A549 (cell line): ENCODE measurements around the gene MBP. TPM values are rescaled to one million over a fixed set of nuclear protein-coding genes. Genes with fewer than 3 reads are reported as not detected.

ENCODE experiments used
- ATAC-seq, 2 experiments: fragments of 200-7000 bp in 1 of 2; fragments of >200 bp in 1 of 2; cut with Nextera tagmentation in 1 of 2; cut with Tn5 transposase in 1 of 2; 3 replicates each; pipeline versions ENCODE4 v1.8.0 to v1.9.1; 2018 to 2020; ENCODE audit warnings: mild to moderate bottlenecking in 1 of 2, moderate library complexity in 1 of 2
- CTCF ChIA-PET: fragments of 300-600 bp; sonication (Branson Sonifier 250); formaldehyde crosslinking; extraction: SDS; loops from one replicate; lab custom pipeline; 2021; ENCODE audit warnings: antibody characterized with exemption, inconsistent platforms; lab: Yijun Ruan, JAX
- POLR2A ChIA-PET: fragments of 350-600 bp; formaldehyde crosslinking; extraction: SDS; loops from one replicate; lab custom pipeline; 2021; ENCODE audit warnings: antibody characterized with exemption, inconsistent platforms; lab: Yijun Ruan, JAX
- DNase-seq, 2 experiments: peaks; one replicate each; pipeline versions ENCODE4 v3.0.0 to v3.0.0-alpha.2; 2011 to 2016; ENCODE audit warnings: low read depth in 1 of 2, low spot score in 1 of 2
- FAIRE-seq: peaks from 2 replicates; lab custom pipeline; 2011; peaks lifted over from hg19 to GRCh38; lab: Jason Lieb, UNC
- H3K27ac ChIP-seq, 2 experiments: fragments of >200 bp; sonication (Bioruptor Twin); formaldehyde crosslinking; 3 replicates each; pipeline ENCODE4 v1.5.1; 2016 to 2017
- H3K4me1 ChIP-seq: fragments of >200 bp; sonication (Bioruptor Twin); formaldehyde crosslinking; 3 replicates; pipeline ENCODE4 v1.6.1; 2016
- H3K4me2 ChIP-seq: fragments of >200 bp; sonication (Bioruptor Twin); formaldehyde crosslinking; 3 replicates; pipeline ENCODE4 v1.6.1; 2016
- H3K4me3 ChIP-seq: fragments of >200 bp; sonication (Bioruptor Twin); formaldehyde crosslinking; 3 replicates; pipeline ENCODE4 v1.5.1; 2016
- H3K9me3 ChIP-seq: fragments of >200 bp; sonication (Bioruptor Twin); formaldehyde crosslinking; 3 replicates; pipeline ENCODE4 v1.6.1; 2016
- CBX2 ChIP-seq: fragments of 200-600 bp; sonication (generic); IDR thresholded peaks from 2 replicates; pipeline ENCODE4 v1.6.1; 2016; ENCODE audit warnings: low read depth, mild to moderate bottlenecking, borderline replicate concordance
- CEBPB ChIP-seq, 2 experiments: fragments of >200 bp in 1 of 2; sonication (Bioruptor Twin) in 1 of 2; formaldehyde crosslinking in 1 of 2; IDR thresholded peaks; 2 replicates each; pipeline ENCODE4 v1.6.1; 2012 to 2016
- CHD4 ChIP-seq: fragments of 200-600 bp; sonication (generic); IDR thresholded peaks from 2 replicates; pipeline ENCODE4 v1.6.1; 2016; ENCODE audit warnings: antibody characterized with exemption, mild to moderate bottlenecking, borderline replicate concordance
- EHMT2 ChIP-seq: fragments of 200-600 bp; sonication (generic); IDR thresholded peaks from 2 replicates; pipeline ENCODE4 v1.6.1; 2016; ENCODE audit warnings: antibody characterized with exemption, low read depth, mild to moderate bottlenecking, moderate library complexity
- ESRRA ChIP-seq: fragments of 150-350 bp; IDR thresholded peaks from 2 replicates; pipeline ENCODE4 v1.6.1; 2014; ENCODE audit warnings: mild to moderate bottlenecking, low read length, borderline replicate concordance
- FOSB ChIP-seq: fragments of 250-450 bp; sonication (Bioruptor Pico); IDR thresholded peaks from 2 replicates; pipeline ENCODE4 v1.5.0; 2020; ENCODE audit warnings: mild to moderate bottlenecking, moderate library complexity
- FOXS1 ChIP-seq: fragments of 250-450 bp; sonication (Bioruptor Pico); IDR thresholded peaks from 2 replicates; pipeline ENCODE4 v1.5.0; 2020; ENCODE audit warnings: mild to moderate bottlenecking, moderate library complexity
- HDAC2 ChIP-seq: fragments of 200-600 bp; sonication (generic); IDR thresholded peaks from 2 replicates; pipeline ENCODE4 v1.6.1; 2016
- HOXA7 ChIP-seq: fragments of 250-450 bp; sonication (Bioruptor Pico); IDR thresholded peaks from 2 replicates; pipeline ENCODE4 v1.5.0; 2020; ENCODE audit warnings: mild to moderate bottlenecking, moderate library complexity
- HOXB5 ChIP-seq: fragments of 250-450 bp; sonication (Bioruptor Pico); IDR thresholded peaks from 2 replicates; pipeline ENCODE4 v1.5.0; 2020; ENCODE audit warnings: mild to moderate bottlenecking, moderate library complexity
- JUN ChIP-seq, 2 experiments: fragments of >200 bp; sonication (Bioruptor Twin); formaldehyde crosslinking; IDR thresholded peaks; 2 replicates in 1 of 2; 3 replicates in 1 of 2; pipeline ENCODE4 v1.6.1; 2016 to 2017
- JUNB ChIP-seq: fragments of >200 bp; sonication (Bioruptor Twin); formaldehyde crosslinking; IDR thresholded peaks from 2 replicates; pipeline ENCODE4 v1.6.1; 2016
- KDM1A ChIP-seq: fragments of 200-600 bp; sonication (generic); IDR thresholded peaks from 2 replicates; pipeline ENCODE4 v1.6.1; 2016; ENCODE audit warnings: low read depth, mild to moderate bottlenecking
- MAFK ChIP-seq: fragments of 450-650 bp; IDR thresholded peaks from 2 replicates; pipeline ENCODE4 v1.6.1; 2014; ENCODE audit not compliant: partially characterized antibody
- MAZ ChIP-seq: fragments of 150-350 bp; IDR thresholded peaks from 2 replicates; pipeline ENCODE4 v1.6.1; 2014; ENCODE audit warnings: antibody characterized with exemption, low read depth, low read length, borderline replicate concordance
- NFE2L2 ChIP-seq: fragments of 150-350 bp; conservative IDR thresholded peaks from 2 replicates; pipeline ENCODE4 v1.6.1; 2014; ENCODE audit warnings: low read length
- PHF8 ChIP-seq: fragments of 200-600 bp; sonication (generic); IDR thresholded peaks from 2 replicates; pipeline ENCODE4 v1.6.1; 2016; ENCODE audit warnings: low read depth, mild to moderate bottlenecking, antibody characterized with exemption, moderate library complexity, borderline replicate concordance
- POLR2A ChIP-seq: IDR thresholded peaks from 2 replicates; pipeline ENCODE4 v1.6.1; 2012; ENCODE audit warnings: mild to moderate bottlenecking, low read length
- POLR2AphosphoS2 ChIP-seq: conservative IDR thresholded peaks from 2 replicates; pipeline ENCODE4 v1.6.1; 2012; ENCODE audit warnings: low read length, improper control_type of control experiment, inconsistent platforms
- TP53 ChIP-seq: fragments of 250-450 bp; sonication (Bioruptor Pico); IDR thresholded peaks from 2 replicates; pipeline ENCODE4 v1.5.0; 2021; ENCODE audit warnings: mild to moderate bottlenecking, moderate library complexity
- ZC3H11A ChIP-seq: fragments of 450-650 bp; IDR thresholded peaks from 2 replicates; pipeline ENCODE4 v1.6.1; 2014; ENCODE audit warnings: antibody characterized with exemption, mild to moderate bottlenecking
- ZNF302 ChIP-seq: fragments of 250-450 bp; sonication (Bioruptor Pico); IDR thresholded peaks from 2 replicates; pipeline ENCODE4 v1.9.0; 2021; ENCODE audit warnings: inconsistent platforms, mild to moderate bottlenecking, moderate library complexity
- ZSCAN20 ChIP-seq: fragments of 250-450 bp; sonication (Bioruptor Pico); IDR thresholded peaks from 2 replicates; pipeline ENCODE4 v1.8.0; 2022; ENCODE audit warnings: mild to moderate bottlenecking, moderate library complexity
- WGBS: methylation state at CpG from one replicate; pipeline ENCODE4 v1.1.6; 2017; ENCODE audit errors: missing lambda C conversion rate; 5-methylcytosine and 5-hydroxymethylcytosine counted together
- polyA plus RNA-seq, 4 experiments: library from polyadenylated mRNA; depleted of rRNA in 3 of 4; stranded (reverse); fragments of >200 nt; fragmentation: RNase III in 1 of 4; extraction: RNeasy Plus Mini Kit Qiagen cat#74134 plus additional on column Dnase treatment in 1 of 4; gene quantifications; 2 replicates in 3 of 4; 3 replicates in 1 of 4; pipeline ENCODE4 v1.2.3, GENCODE V29; 2011 to 2017
- TF ChIP-seq, protein P1 (sequence below): fragments of 250-450 bp; sonication (Bioruptor Pico); IDR thresholded peaks from 2 replicates; pipeline ENCODE4 v1.5.0; 2021; ENCODE audit warnings: mild to moderate bottlenecking, moderate library complexity, borderline replicate concordance
- TF ChIP-seq, protein P2 (sequence below): fragments of 200-600 bp; sonication (generic); IDR thresholded peaks from 2 replicates; pipeline ENCODE4 v1.6.1; 2016; ENCODE audit warnings: antibody characterized with exemption, mild to moderate bottlenecking, moderate library complexity
- TF ChIP-seq, protein P3 (sequence below): fragments of >200 bp; sonication (Bioruptor Twin); formaldehyde crosslinking; IDR thresholded peaks from 3 replicates; pipeline ENCODE4 v1.5.1; 2016
- TF ChIP-seq, protein P4 (sequence below): fragments of >200 bp; sonication (Bioruptor Twin); formaldehyde crosslinking; IDR thresholded peaks from 3 replicates; pipeline ENCODE4 v1.6.1; 2016
- TF ChIP-seq, protein P5 (sequence below): IDR thresholded peaks from 2 replicates; pipeline ENCODE4 v1.6.1; 2012

Gene MBP
- polyA plus RNA-seq, 2 of the 4 experiments (the other 2 are of a cell fraction), result 8.6 to 33.1 TPM

DNA sequence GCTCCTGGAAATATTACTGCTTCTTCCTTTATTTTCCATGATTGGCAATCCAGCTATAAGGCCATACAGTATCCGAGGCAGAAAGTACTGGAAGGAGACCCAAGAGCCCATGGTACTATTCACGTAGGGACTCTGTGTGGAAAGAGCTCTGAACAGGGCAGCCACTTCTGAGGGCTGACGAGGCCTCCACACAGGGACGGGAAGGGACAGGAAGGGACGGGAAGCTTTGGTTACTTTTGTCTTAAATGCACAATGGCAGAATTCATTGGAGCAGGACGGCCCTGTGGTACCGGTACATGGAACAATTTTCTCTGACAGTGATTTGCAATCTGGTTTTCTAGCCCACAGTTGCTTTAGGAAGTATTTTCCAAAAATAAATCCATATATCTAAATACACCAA, 102.4 kb downstream of the MBP start:
- Histone ChIP-seq H3K4me2 (no peak overlapping the region), H3K9me3 (no peaks in the 10 kb centered on the region), H3K4me1 (no peaks in the 10 kb centered on the region), H3K27ac (no peak overlapping the region), H3K4me3 (no peak overlapping the region)
- POLR2A ChIA-PET, result no interaction called here
- CTCF ChIA-PET, result no interaction called here
- ATAC-seq, result no peak
- DNase-seq, result no peak
- no peak for FAIRE-seq
- TF ChIP-seq ESRRA, result no peak
- TF ChIP-seq CEBPB (IDR thresholded peaks at IDR 0.05), result no peak
- TF ChIP-seq, protein P1, sequence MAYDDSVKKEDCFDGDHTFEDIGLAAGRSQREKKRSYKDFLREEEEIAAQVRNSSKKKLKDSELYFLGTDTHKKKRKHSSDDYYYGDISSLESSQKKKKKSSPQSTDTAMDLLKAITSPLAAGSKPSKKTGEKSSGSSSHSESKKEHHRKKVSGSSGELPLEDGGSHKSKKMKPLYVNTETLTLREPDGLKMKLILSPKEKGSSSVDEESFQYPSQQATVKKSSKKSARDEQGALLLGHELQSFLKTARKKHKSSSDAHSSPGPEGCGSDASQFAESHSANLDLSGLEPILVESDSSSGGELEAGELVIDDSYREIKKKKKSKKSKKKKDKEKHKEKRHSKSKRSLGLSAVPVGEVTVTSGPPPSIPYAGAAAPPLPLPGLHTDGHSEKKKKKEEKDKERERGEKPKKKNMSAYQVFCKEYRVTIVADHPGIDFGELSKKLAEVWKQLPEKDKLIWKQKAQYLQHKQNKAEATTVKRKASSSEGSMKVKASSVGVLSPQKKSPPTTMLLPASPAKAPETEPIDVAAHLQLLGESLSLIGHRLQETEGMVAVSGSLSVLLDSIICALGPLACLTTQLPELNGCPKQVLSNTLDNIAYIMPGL, result no peak
- TF ChIP-seq NFE2L2, result no peak
- no peak for TF ChIP-seq POLR2A
- TF ChIP-seq ZSCAN20 (CRISPR knock-in tag), result no peak
- TF ChIP-seq EHMT2, result no peak
- no peak for TF ChIP-seq HOXB5 (CRISPR knock-in tag)
- no peak for TF ChIP-seq FOXS1
- no peak for TF ChIP-seq HDAC2
- TF ChIP-seq MAFK, result no peak
- TF ChIP-seq JUN (IDR thresholded peaks at IDR 0.05), result no peak
- no peak for TF ChIP-seq CHD4
- 90% methylated on average over 7 of the region's 7 CpGs for WGBS

DNA sequence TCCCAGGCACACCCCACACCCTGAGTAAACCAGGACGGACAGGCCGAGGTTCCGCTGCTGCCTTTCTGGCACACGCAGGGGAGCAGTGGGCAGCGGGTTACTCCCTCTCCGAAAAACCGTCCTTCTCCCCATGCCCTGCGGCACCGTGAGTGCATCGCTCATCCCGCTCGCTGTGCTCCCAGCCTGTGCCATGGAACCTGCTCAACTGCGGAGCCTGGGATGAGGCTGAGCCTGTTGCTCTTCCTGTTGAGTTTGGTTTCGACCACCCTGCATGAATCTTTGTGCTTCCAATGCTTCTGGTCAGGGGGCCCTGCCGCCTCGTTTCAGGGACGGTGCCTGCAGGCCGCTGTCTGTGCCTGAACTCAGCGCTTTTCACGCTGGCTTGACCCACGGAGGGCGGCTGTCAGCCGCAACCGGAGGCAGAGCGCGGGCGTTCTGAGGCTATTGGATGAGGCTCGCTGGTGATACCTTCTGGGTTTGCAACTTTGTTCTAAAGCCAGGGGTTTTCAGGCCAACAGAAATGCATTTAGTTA, 106.7 kb downstream of the MBP start:
- Histone ChIP-seq H3K4me3 (no peak overlapping the region), H3K27ac (no peak overlapping the region), H3K4me2 (no peak overlapping the region), H3K9me3 (no peaks in the 10 kb centered on the region), H3K4me1 (no peaks in the 10 kb centered on the region)
- no peak for FAIRE-seq
- WGBS, result 98% methylated on average over 15 of the region's 28 CpGs
- POLR2A ChIA-PET, result no interaction called here
- no peak for ATAC-seq
- TF ChIP-seq, protein P2, sequence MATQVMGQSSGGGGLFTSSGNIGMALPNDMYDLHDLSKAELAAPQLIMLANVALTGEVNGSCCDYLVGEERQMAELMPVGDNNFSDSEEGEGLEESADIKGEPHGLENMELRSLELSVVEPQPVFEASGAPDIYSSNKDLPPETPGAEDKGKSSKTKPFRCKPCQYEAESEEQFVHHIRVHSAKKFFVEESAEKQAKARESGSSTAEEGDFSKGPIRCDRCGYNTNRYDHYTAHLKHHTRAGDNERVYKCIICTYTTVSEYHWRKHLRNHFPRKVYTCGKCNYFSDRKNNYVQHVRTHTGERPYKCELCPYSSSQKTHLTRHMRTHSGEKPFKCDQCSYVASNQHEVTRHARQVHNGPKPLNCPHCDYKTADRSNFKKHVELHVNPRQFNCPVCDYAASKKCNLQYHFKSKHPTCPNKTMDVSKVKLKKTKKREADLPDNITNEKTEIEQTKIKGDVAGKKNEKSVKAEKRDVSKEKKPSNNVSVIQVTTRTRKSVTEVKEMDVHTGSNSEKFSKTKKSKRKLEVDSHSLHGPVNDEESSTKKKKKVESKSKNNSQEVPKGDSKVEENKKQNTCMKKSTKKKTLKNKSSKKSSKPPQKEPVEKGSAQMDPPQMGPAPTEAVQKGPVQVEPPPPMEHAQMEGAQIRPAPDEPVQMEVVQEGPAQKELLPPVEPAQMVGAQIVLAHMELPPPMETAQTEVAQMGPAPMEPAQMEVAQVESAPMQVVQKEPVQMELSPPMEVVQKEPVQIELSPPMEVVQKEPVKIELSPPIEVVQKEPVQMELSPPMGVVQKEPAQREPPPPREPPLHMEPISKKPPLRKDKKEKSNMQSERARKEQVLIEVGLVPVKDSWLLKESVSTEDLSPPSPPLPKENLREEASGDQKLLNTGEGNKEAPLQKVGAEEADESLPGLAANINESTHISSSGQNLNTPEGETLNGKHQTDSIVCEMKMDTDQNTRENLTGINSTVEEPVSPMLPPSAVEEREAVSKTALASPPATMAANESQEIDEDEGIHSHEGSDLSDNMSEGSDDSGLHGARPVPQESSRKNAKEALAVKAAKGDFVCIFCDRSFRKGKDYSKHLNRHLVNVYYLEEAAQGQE, result no peak
- TF ChIP-seq ZSCAN20 (CRISPR knock-in tag), result no peak
- TF ChIP-seq, protein P3, sequence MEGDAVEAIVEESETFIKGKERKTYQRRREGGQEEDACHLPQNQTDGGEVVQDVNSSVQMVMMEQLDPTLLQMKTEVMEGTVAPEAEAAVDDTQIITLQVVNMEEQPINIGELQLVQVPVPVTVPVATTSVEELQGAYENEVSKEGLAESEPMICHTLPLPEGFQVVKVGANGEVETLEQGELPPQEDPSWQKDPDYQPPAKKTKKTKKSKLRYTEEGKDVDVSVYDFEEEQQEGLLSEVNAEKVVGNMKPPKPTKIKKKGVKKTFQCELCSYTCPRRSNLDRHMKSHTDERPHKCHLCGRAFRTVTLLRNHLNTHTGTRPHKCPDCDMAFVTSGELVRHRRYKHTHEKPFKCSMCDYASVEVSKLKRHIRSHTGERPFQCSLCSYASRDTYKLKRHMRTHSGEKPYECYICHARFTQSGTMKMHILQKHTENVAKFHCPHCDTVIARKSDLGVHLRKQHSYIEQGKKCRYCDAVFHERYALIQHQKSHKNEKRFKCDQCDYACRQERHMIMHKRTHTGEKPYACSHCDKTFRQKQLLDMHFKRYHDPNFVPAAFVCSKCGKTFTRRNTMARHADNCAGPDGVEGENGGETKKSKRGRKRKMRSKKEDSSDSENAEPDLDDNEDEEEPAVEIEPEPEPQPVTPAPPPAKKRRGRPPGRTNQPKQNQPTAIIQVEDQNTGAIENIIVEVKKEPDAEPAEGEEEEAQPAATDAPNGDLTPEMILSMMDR, result no peak
- TF ChIP-seq MAFK, result no peak
- TF ChIP-seq, protein P4, sequence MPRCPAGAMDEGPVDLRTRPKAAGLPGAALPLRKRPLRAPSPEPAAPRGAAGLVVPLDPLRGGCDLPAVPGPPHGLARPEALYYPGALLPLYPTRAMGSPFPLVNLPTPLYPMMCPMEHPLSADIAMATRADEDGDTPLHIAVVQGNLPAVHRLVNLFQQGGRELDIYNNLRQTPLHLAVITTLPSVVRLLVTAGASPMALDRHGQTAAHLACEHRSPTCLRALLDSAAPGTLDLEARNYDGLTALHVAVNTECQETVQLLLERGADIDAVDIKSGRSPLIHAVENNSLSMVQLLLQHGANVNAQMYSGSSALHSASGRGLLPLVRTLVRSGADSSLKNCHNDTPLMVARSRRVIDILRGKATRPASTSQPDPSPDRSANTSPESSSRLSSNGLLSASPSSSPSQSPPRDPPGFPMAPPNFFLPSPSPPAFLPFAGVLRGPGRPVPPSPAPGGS, result no peak
- no peak for TF ChIP-seq HOXA7
- TF ChIP-seq FOSB, result no peak
- TF ChIP-seq EHMT2, result no peak
- no peak for TF ChIP-seq POLR2AphosphoS2
- no peak for TF ChIP-seq ZNF302 (CRISPR knock-in tag)
- TF ChIP-seq, protein P5, sequence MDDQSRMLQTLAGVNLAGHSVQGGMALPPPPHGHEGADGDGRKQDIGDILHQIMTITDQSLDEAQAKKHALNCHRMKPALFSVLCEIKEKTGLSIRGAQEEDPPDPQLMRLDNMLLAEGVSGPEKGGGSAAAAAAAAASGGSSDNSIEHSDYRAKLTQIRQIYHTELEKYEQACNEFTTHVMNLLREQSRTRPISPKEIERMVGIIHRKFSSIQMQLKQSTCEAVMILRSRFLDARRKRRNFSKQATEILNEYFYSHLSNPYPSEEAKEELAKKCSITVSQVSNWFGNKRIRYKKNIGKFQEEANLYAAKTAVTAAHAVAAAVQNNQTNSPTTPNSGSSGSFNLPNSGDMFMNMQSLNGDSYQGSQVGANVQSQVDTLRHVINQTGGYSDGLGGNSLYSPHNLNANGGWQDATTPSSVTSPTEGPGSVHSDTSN, result no peak
- no peak for TF ChIP-seq JUNB
- TF ChIP-seq ZC3H11A, result no peak
- TF ChIP-seq CBX2, result no peak
- no peak for TF ChIP-seq PHF8
- TF ChIP-seq TP53 (CRISPR knock-in tag), result no peak
- no peak for TF ChIP-seq KDM1A
- TF ChIP-seq MAZ, result no peak
- no peak for DNase-seq
- CTCF ChIA-PET, result interaction anchor here (1.2 kb wide), 1 partner anchor 10 kb away, joined by 3 read pairs; no protein-coding TSS in a partner anchor
